ENCODE data around the gene TPX2.
A peak's percentile ranks its signal among the peaks of the same experiment; 100 is the strongest.

TPX2 gene

GRCh38 chr20:31833130-31833930 is 94.2 kb downstream of the TPX2 start:
- TF ChIP-seq CTCF (IDR thresholded peaks at IDR 0.05; ENCODE audit: low read depth, low read length, missing control alignments) = peak; percentile 99
- DNase-seq (ENCODE audit: low read depth) = no peak
- H3K4me3 ChIP-seq (ENCODE audit: low read depth, low read length) = no peak overlapping the region

- no peak for TF ChIP-seq CTCF (IDR thresholded peaks at IDR 0.05; ENCODE audit: low read depth, low read length, missing control alignments)
- H3K4me3 ChIP-seq (ENCODE audit: low read depth, low read length) = no peak overlapping the region
- DNase-seq (ENCODE audit: low read depth) = no peak
Measured at GRCh38 chr20:31833931-31834521, 94.9 kb downstream of the TPX2 start.

DNA sequence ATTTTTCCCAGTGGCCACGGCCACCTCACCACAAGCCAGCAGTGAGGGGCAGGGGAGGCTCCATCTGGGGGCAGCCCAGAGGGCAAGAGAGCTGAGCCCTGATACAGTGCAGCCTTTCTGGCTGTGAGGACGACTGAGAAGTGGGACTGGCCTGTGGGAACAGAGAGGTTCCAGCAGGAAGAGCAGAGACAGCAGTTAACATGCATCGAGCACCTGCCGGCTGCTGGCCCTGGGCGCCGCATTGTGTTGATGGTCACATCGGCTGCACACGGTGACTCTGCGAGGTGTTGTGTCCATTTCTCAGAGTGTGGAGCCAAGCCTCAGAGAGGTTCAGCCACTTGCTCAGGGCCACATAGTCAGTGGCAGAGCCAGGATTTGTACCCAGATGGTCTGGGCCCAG is 96.5 kb downstream of the TPX2 start:
- DNase-seq (ENCODE audit: low read depth) = no peak
- TF ChIP-seq CTCF (IDR thresholded peaks at IDR 0.05; ENCODE audit: low read depth, low read length, missing control alignments) = no peak
- H3K4me3 ChIP-seq (ENCODE audit: low read depth, low read length) = no peak overlapping the region

GRCh38 chr20:31835977-31836852 is 97.1 kb downstream of the TPX2 start:
- H3K4me3 ChIP-seq (ENCODE audit: low read depth, low read length) = no peak overlapping the region
- TF ChIP-seq CTCF (IDR thresholded peaks at IDR 0.05; ENCODE audit: low read depth, low read length, missing control alignments) = no peak
- DNase-seq (ENCODE audit: low read depth) = no peak

- no peak overlapping the region for H3K4me3 ChIP-seq (ENCODE audit: low read depth, low read length)
- no peak for DNase-seq (ENCODE audit: low read depth)
- TF ChIP-seq CTCF (IDR thresholded peaks at IDR 0.05; ENCODE audit: low read depth, low read length, missing control alignments) = no peak
Measured at GRCh38 chr20:31836853-31837608, 97.9 kb downstream of the TPX2 start.

DNA sequence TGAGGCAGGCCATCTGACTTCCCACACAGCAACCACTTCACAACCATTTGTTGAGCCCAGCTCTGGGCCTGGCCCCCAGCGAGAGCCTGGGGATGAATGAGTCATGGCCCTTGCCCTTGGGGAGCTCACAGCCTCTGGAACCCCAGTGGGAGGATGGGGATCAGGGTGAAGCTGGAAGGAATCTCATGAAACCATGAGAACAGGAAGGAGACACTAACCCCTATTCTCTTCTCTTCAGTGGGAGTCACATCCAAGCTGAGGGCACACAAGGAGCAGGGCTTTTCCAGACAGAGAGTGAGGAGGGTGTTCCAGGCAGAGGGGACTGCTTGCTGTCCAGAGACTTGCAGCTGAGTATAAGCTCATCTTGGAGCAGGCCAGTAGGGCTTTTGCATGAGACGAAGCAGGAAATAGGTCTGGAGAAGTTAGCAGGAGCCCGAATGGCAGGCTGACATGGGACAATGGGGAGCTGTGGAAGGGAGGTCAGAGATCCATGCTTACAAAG is 98.9 kb downstream of the TPX2 start:
- no peak for TF ChIP-seq CTCF (IDR thresholded peaks at IDR 0.05; ENCODE audit: low read depth, low read length, missing control alignments)
- H3K4me3 ChIP-seq (ENCODE audit: low read depth, low read length) = no peak overlapping the region
- DNase-seq (ENCODE audit: low read depth) = no peak
